ENCODE data around the gene JAM2.
A peak's percentile ranks its signal among the peaks of the same experiment; 100 is the strongest.
"Not testable (repeated sequence)": the region's sequence is repeated elsewhere in the genome, so short reads cannot be mapped to it uniquely, and the experiment has no call there.

JAM2 gene

GRCh38 chr21:25643486-25643885 lies 4.4 kb downstream of the JAM2 start:
- no peak for DNase-seq (ENCODE audit: low read depth, low spot score)
- H3K27ac ChIP-seq: no peak overlapping the region

- no peak for DNase-seq (ENCODE audit: low read depth, low spot score)
- no peak overlapping the region for H3K27ac ChIP-seq
These were observed 7.4 kb downstream of the JAM2 start for GRCh38 chr21:25646474-25646873.

GRCh38 chr21:25647647-25648046 lies 8.6 kb downstream of the JAM2 start:
- no peak for DNase-seq (ENCODE audit: low read depth, low spot score)
- H3K27ac ChIP-seq: no peak overlapping the region

GRCh38 chr21:25649146-25649545 lies 10.1 kb downstream of the JAM2 start:
- H3K27ac ChIP-seq: no peak overlapping the region
- DNase-seq (ENCODE audit: low read depth, low spot score): no peak

GRCh38 chr21:25656412-25656811 lies 17.4 kb downstream of the JAM2 start:
- DNase-seq (ENCODE audit: low read depth, low spot score): no peak
- no peak overlapping the region for H3K27ac ChIP-seq

- H3K27ac ChIP-seq: no peak overlapping the region
- no peak for DNase-seq (ENCODE audit: low read depth, low spot score)
These were observed 18.1 kb downstream of the JAM2 start for GRCh38 chr21:25657140-25657539.

- no peak overlapping the region for H3K27ac ChIP-seq
- DNase-seq (ENCODE audit: low read depth, low spot score): no peak
These were observed 19.5 kb downstream of the JAM2 start for GRCh38 chr21:25658427-25659035.

GRCh38 chr21:25660233-25660632 lies 21.2 kb downstream of the JAM2 start:
- no peak for DNase-seq (ENCODE audit: low read depth, low spot score)
- no peak overlapping the region for H3K27ac ChIP-seq

- no peak overlapping the region for H3K27ac ChIP-seq
- DNase-seq (ENCODE audit: low read depth, low spot score): no peak
These were observed 25.5 kb downstream of the JAM2 start for GRCh38 chr21:25664491-25664931.

GRCh38 chr21:25670726-25671125 lies 31.7 kb downstream of the JAM2 start:
- no peak for DNase-seq (ENCODE audit: low read depth, low spot score)
- no peak overlapping the region for H3K27ac ChIP-seq

GRCh38 chr21:25676451-25676850 lies 37.4 kb downstream of the JAM2 start:
- no peak for DNase-seq (ENCODE audit: low read depth, low spot score)
- no peak overlapping the region for H3K27ac ChIP-seq

- DNase-seq (ENCODE audit: low read depth, low spot score): no peak
- no peak overlapping the region for H3K27ac ChIP-seq
These were observed 43.3 kb downstream of the JAM2 start for GRCh38 chr21:25682382-25682781.

GRCh38 chr21:25687787-25688186 lies 48.7 kb downstream of the JAM2 start:
- H3K27ac ChIP-seq: no peak overlapping the region
- no peak for DNase-seq (ENCODE audit: low read depth, low spot score)

GRCh38 chr21:25688275-25689155 lies 49.5 kb downstream of the JAM2 start:
- DNase-seq (ENCODE audit: low read depth, low spot score): no peak

GRCh38 chr21:25689226-25689625 lies 50.2 kb downstream of the JAM2 start:
- H3K27ac ChIP-seq: no peak overlapping the region
- DNase-seq (ENCODE audit: low read depth, low spot score): no peak

More at GRCh38 chr21:25688275-25689155, 49.5 kb downstream of the JAM2 start:
- H3K27ac ChIP-seq: no peak overlapping the region

GRCh38 chr21:25691976-25692375 lies 52.9 kb downstream of the JAM2 start:
- DNase-seq (ENCODE audit: low read depth, low spot score): no peak
- H3K27ac ChIP-seq: no peak overlapping the region

- DNase-seq (ENCODE audit: low read depth, low spot score); H3K27ac ChIP-seq: not testable (repeated sequence)
These were observed 56.4 kb downstream of the JAM2 start for GRCh38 chr21:25695461-25695860.

- no peak overlapping the region for H3K27ac ChIP-seq
- DNase-seq (ENCODE audit: low read depth, low spot score): peak; percentile 22
These were observed 61.7 kb downstream of the JAM2 start for GRCh38 chr21:25700741-25701140.

- no peak for DNase-seq (ENCODE audit: low read depth, low spot score)
- no peak overlapping the region for H3K27ac ChIP-seq
These were observed 62.5 kb downstream of the JAM2 start for GRCh38 chr21:25701529-25701928.

- H3K27ac ChIP-seq: no peak overlapping the region
- no peak for DNase-seq (ENCODE audit: low read depth, low spot score)
These were observed 69.5 kb downstream of the JAM2 start for GRCh38 chr21:25708467-25709065.

- no peak for DNase-seq (ENCODE audit: low read depth, low spot score)
- H3K27ac ChIP-seq: no peak overlapping the region
These were observed 70.7 kb downstream of the JAM2 start for GRCh38 chr21:25709684-25710265.

All from epithelial cell of prostate (primary cell).